Common myeloid progenitor, CD34-positive (primary cell): ENCODE measurements around the gene GFOD1.
"Not testable (repeated sequence)": the region's sequence is repeated elsewhere in the genome, so short reads cannot be mapped to it uniquely, and the experiment has no call there.

Experiments used
- CTCF ChIA-PET: fragments of 350-600 bp; sonication (Branson Sonifier 250); formaldehyde crosslinking; loops from one replicate; lab custom pipeline; 2021; ENCODE audit warnings: antibody characterized with exemption; lab: Charles Lee
- POLR2A ChIA-PET: fragments of 350-600 bp; sonication (Branson Sonifier 250); formaldehyde crosslinking; loops from one replicate; lab custom pipeline; 2021; ENCODE audit warnings: antibody characterized with exemption; lab: Charles Lee
- DNase-seq, 3 donors: peaks; one replicate each; pipeline versions ENCODE4 v3.0.0 to v3.0.0-alpha.2; 2013
- H3K27ac ChIP-seq, 2 experiments: 1 replicate in 1 of 2; 2 replicates in 1 of 2; pipeline ENCODE4 v1.7.0; 2013; ENCODE audit warnings: inconsistent platforms in 2 of 2, low read length in 2 of 2, mild to moderate bottlenecking in 2 of 2, low read depth in 1 of 2, moderate library complexity in 1 of 2; ENCODE audit not compliant: severe bottlenecking in 2 of 2, insufficient read depth in 1 of 2, poor library complexity in 1 of 2
- H3K27me3 ChIP-seq, 5 experiments: replicated peaks in 2 of 5; 1 replicate in 3 of 5; 2 replicates in 2 of 5; pipeline versions ENCODE4 v1.6.1 to v1.7.0; 2013; ENCODE audit warnings: low read length in 4 of 5, mild to moderate bottlenecking in 2 of 5, moderate library complexity in 2 of 5, inconsistent platforms in 1 of 5; ENCODE audit not compliant: insufficient read depth in 5 of 5, control insufficient read depth in 4 of 5
- H3K36me3 ChIP-seq, 4 experiments: 1 replicate in 2 of 4; 2 replicates in 2 of 4; pipeline versions ENCODE4 v1.6.1 to v1.7.0; 2013; ENCODE audit warnings: low read length in 3 of 4, control low read depth in 1 of 4, mild to moderate bottlenecking in 1 of 4; ENCODE audit not compliant: control insufficient read depth in 4 of 4, insufficient read depth in 4 of 4
- H3K4me1 ChIP-seq, 4 experiments: 1 replicate in 3 of 4; 2 replicates in 1 of 4; pipeline versions ENCODE4 v1.6.1 to v1.7.1; 2013; ENCODE audit warnings: low read length in 3 of 4, mild to moderate bottlenecking in 3 of 4, control low read depth in 1 of 4, inconsistent platforms in 1 of 4, moderate library complexity in 1 of 4; ENCODE audit not compliant: control insufficient read depth in 4 of 4, insufficient read depth in 4 of 4; ENCODE audit errors: control extremely low read depth in 1 of 4
- H3K4me3 ChIP-seq, 7 experiments: 1 replicate in 4 of 7; 2 replicates in 3 of 7; pipeline versions ENCODE4 v1.5.1 to v1.7.0; 2013; ENCODE audit warnings: mild to moderate bottlenecking in 7 of 7, low read length in 6 of 7, moderate library complexity in 6 of 7, inconsistent platforms in 2 of 7, low read depth in 2 of 7, control low read depth in 1 of 7; ENCODE audit not compliant: insufficient read depth in 4 of 7, control insufficient read depth in 1 of 7; ENCODE audit errors: extremely low read depth in 1 of 7
- H3K9me3 ChIP-seq, 5 experiments: 1 replicate in 4 of 5; 2 replicates in 1 of 5; pipeline versions ENCODE4 v1.6.1 to v1.7.1; 2013; ENCODE audit warnings: low read length in 4 of 5, mild to moderate bottlenecking in 2 of 5, inconsistent platforms in 1 of 5, low read depth in 1 of 5, moderate library complexity in 1 of 5; ENCODE audit not compliant: control insufficient read depth in 4 of 5, insufficient read depth in 2 of 5; ENCODE audit errors: control extremely low read depth in 1 of 5
- WGBS: methylation state at CpG from one replicate; pipeline ENCODE4 v1.1.5; 2013; ENCODE audit not compliant: insufficient coverage; 5-methylcytosine and 5-hydroxymethylcytosine counted together

The GFOD1 gene

DNA sequence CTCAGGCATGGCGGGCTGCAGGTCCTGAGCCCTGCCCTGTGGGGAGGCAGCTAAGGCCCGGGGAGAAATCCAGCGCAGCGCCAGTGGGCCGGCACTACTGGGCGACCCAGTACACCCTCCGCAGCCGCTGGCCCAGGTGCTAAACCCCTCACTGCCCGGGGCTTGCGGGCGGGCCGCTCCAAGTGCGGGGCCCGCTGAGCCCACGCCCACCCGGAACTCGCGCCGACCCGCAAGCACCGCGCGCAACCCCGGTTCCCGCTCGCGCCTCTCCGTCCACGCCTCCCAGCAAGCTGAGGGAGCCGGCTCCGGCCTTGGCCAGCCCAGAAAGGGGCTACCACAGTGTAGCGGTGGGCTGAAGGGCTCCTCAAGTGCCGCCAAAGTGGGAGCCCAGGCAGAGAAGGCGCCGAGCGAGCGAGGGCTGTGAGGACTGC lies 23.8 kb upstream of the GFOD1 start:
- ChIA-PET POLR2A (interaction anchor here (1.3 kb wide), 1 partner anchor 13 kb away, joined by 4 read pairs; no protein-coding TSS in a partner anchor), CTCF (interaction anchor here (1.0 kb wide), 2 partner anchors 27 to 63 kb away, joined by 3 read pairs; no protein-coding TSS in a partner anchor)
- 96% methylated on average over 37 of the region's 37 CpGs for WGBS
- H3K9me3 ChIP-seq, H3K27me3 ChIP-seq, H3K27ac ChIP-seq, H3K4me1 ChIP-seq, H3K4me3 ChIP-seq, H3K36me3 ChIP-seq, DNase-seq: not testable (repeated sequence)

DNA sequence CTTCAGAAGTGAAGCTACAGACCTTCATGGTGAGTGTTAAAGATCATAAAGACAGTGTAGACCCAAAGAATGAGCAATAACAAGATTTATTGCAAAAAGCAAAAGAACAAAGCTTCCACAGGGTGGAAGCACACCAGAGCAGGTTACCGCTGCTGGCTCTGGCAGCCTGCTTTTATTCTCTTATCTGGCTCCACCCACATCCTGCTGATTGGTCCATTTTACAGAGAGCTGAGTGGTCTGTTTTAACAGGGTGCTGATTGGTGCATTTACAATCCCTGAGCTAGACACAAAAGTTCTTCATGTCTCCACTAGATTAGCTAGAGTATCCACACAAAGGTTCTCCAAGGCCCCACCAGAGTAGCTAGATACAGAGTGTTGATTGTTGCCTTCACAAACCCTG lies 23.0 kb upstream of the GFOD1 start:
- H3K36me3 ChIP-seq, POLR2A ChIA-PET, H3K4me1 ChIP-seq, H3K4me3 ChIP-seq, H3K27me3 ChIP-seq, DNase-seq, H3K27ac ChIP-seq, H3K9me3 ChIP-seq: not testable (repeated sequence)
- CTCF ChIA-PET: interaction anchor here (0.7 to 1.1 kb wide), 2 partner anchors 16 to 65 kb away, joined by 3 read pairs; no protein-coding TSS in a partner anchor
- no CpG with 5 or more reads among the region's 1 CpG for WGBS

DNA sequence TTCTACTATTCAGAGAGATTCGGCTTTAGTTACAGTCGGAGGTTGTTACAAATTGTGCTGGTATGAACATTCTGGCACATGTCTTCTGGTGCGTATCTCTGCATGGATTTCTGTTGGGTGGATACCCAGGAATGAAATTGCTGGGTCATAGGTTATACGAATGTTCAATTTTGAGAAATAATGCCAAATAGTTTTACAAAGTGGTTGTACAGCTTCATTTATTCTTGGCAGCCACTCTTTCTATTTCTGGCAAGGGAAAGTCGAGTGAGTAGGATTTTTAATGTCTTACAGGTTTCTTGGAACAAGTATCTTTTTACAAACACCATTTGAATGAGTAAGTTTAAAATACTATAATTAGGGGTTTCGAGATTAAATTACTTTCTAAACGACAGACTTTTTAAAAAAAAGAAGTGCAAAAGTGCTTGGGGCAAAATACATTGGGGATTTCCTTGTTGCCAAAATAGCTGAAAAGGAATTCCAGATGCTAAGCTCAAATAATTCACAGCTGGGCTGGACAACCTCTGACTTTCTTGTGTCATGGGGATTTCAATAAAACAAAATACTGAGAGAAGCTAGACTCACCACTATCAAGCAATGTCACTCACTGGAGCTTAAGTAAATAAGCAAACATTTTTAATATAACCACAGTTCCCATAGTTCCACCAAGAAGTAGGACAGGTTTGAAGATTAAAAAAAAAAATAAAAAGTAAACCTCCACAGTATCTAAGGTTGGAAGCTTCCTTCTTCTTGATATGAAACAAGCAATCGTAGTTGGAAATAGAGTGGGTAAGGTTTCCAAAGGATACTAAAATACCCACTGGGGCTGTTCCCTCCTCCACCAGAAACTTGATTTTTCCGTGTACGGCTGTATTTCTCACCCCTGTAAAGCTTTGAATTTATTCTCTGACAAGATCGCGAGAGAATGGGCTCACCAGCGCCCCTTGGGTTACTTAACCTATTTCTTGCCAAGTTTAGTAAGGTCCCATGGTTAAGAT lies 21.6 kb upstream of the GFOD1 start:
- no peaks in the 10 kb centered on the region for H3K27me3 ChIP-seq
- POLR2A ChIA-PET: no interaction called here
- H3K36me3 ChIP-seq: no peaks in the 10 kb centered on the region
- no peak for DNase-seq
- H3K27ac ChIP-seq: no peak overlapping the region
- peaks cover 0 to 17% (median 6%) of the 10 kb centered on the region in 4 experiments for H3K4me1 ChIP-seq
- CTCF ChIA-PET: interaction anchor here (1.2 kb wide), 1 partner anchor 26 kb away, joined by 3 read pairs; no protein-coding TSS in a partner anchor
- no peaks in the 10 kb centered on the region for H3K9me3 ChIP-seq
- H3K4me3 ChIP-seq: no peak overlapping the region
- WGBS: 88% methylated on average over 5 of the region's 13 CpGs

DNA sequence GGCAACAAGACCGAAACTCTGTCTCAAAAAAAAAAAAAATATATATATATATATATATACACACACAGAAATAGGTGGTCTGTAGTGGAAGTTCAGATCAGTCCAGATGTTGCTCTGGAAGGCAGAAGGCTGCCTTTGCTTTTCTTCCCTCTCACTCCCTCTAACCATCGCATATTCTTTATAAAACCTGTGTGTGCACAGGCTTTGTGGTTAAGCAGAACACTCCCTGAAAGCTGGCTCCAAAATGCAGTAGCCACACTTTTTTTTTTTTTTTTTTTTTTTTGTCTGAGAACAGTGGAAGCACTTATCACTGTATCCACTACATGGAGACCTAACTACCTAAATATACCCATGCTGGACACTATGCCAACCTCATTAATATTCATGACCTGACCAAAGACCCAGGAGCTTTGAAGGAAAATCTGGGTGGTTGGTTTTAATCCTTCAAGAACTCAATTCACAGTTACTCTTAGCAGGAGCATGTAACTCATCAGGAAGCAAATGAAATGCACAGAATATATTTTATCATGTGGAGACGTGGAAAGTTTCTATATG lies 20.0 kb upstream of the GFOD1 start:
- H3K9me3 ChIP-seq: no peaks in the 10 kb centered on the region
- peaks cover 0 to 17% (median 6%) of the 10 kb centered on the region in 4 experiments for H3K4me1 ChIP-seq
- no peaks in the 10 kb centered on the region for H3K36me3 ChIP-seq
- no peaks in the 10 kb centered on the region for H3K27me3 ChIP-seq
- no peak overlapping the region for H3K4me3 ChIP-seq
- no CpG with 5 or more reads among the region's 3 CpGs for WGBS
- CTCF ChIA-PET: interaction anchor here (1.0 to 1.3 kb wide), 3 partner anchors 14 to 149 kb away, joined by 3 to 4 read pairs (median 3); no protein-coding TSS in a partner anchor
- no peak overlapping the region for H3K27ac ChIP-seq
- POLR2A ChIA-PET: interaction anchor here (0.6 to 0.7 kb wide), 2 partner anchors 20 to 539 kb away, joined by 3 read pairs; no protein-coding TSS in a partner anchor
- peak in 2 of 3 donors; percentile 52 to 72 for DNase-seq

- 96% methylated on average over 7 of the region's 7 CpGs for WGBS
- H3K9me3 ChIP-seq: no peaks in the 10 kb centered on the region
- no peaks in the 10 kb centered on the region for H3K36me3 ChIP-seq
- no peaks in the 10 kb centered on the region for H3K27me3 ChIP-seq
- H3K4me1 ChIP-seq: peaks cover 0 to 17% (median 6%) of the 10 kb centered on the region in 4 experiments
- no peak overlapping the region for H3K4me3 ChIP-seq
- no peak for DNase-seq
- CTCF ChIA-PET: interaction anchor here (2.1 kb wide), 1 partner anchor 20 kb away, joined by 9 read pairs; no protein-coding TSS in a partner anchor
- POLR2A ChIA-PET: interaction anchor here (1.2 kb wide), 1 partner anchor 22 kb away, joined by 5 read pairs; no protein-coding TSS in a partner anchor
- no peak overlapping the region for H3K27ac ChIP-seq
Measured at GRCh38 chr6:13505345-13505734, 17.9 kb upstream of the GFOD1 start.

DNA sequence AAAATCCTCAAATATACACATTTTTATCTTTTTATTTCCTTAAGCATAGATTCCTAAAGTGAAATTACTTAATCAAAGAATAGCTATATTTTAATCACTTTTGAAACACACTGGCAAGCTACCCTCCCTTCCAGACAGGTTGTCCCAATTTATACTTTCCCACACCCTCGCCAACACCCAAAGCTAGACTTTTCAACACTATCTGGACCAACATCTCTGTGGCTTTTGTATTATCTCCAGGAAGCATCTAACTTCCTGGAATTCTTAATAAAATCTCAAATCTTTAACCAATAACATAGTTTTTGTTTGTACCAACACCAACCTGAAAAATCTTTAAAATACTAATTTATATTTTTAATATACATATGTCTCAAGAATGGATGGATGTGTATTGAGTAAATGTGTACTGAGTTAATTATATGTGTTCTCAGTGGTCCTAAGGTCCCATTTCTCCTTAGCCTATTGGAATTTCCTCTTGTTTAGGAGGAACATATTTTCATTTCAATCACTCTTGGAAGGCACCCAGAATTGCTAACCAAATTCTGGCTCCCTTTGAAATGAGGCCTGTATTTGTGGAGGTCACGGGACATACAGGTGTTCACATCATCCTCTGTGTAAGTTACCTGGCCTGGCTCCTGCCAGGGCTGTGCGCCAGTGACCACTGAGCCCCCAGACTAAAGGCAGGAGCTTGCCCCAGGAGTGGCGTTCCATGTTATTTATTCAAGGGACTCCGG lies 17.4 kb upstream of the GFOD1 start:
- WGBS: 66% methylated on average over 3 of the region's 5 CpGs
- CTCF ChIA-PET: interaction anchor here (1.3 to 2.1 kb wide), 3 partner anchors 16 to 21 kb away, joined by 3 to 9 read pairs (median 4); no protein-coding TSS in a partner anchor
- no peaks in the 10 kb centered on the region for H3K36me3 ChIP-seq
- peaks cover 0 to 17% (median 6%) of the 10 kb centered on the region in 4 experiments for H3K4me1 ChIP-seq
- H3K27ac ChIP-seq: no peak overlapping the region
- peak in 2 of 3 donors; percentile 51 to 67 for DNase-seq
- no peaks in the 10 kb centered on the region for H3K27me3 ChIP-seq
- H3K4me3 ChIP-seq: no peak overlapping the region
- H3K9me3 ChIP-seq: no peaks in the 10 kb centered on the region
- POLR2A ChIA-PET: interaction anchor here (1.2 kb wide), 1 partner anchor 22 kb away, joined by 5 read pairs; no protein-coding TSS in a partner anchor
